ENCODE data around the gene MED15. TPM values are rescaled to one million over a fixed set of nuclear protein-coding genes. Genes with fewer than 3 reads are reported as not detected.
"Not testable (repeated sequence)": the region's sequence is repeated elsewhere in the genome, so short reads cannot be mapped to it uniquely, and the experiment has no call there.

The MED15 gene
- polyA plus RNA-seq, 5 donors = 38.1 to 62.5 (median 50.7) TPM

- not testable (repeated sequence) for DNase-seq
Observed at GRCh38 chr22:20508067-20508755, 801 bp downstream of the MED15 start.

- DNase-seq = no peak
Observed at GRCh38 chr22:20508815-20509271, 1.4 kb downstream of the MED15 start.

- DNase-seq = peak; percentile 72 to 75
Observed at GRCh38 chr22:20509344-20510047, 2.1 kb downstream of the MED15 start.

DNA sequence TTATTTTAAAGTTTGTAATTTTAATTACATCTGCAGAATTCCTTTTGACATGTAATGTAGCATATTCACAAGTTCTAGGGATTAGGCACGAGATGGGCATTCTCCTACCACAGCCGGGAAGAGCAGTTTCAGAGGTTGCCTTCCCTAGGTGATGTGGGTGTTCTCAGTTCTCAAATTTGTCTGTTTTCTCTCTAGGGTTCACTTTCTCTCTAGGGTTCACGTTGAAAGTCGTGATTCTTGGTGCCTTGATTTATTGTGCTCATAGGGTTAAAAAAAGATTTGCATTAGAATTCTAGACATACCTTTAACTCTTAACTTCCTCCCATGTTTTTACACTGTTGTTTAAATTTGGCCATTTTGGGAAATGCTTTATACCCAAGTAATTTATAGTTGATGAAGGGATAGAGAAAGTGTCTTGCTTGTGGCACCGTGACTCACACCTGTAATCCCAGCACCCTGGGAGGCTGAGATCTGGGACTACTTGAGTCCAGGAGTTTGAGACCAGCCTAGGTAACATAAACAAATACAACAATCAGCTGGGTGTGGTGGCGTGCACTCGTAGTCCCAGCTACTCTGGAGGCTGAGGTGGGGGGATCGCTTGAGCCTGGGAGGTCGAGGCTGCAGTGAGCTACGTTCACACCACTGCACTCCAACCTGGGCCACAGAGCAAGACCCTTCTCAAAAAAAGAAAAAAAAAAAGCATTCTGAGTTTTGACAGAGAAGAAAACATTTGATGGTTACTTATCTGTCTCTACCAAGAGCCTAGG is 3.6 kb downstream of the MED15 start:
- DNase-seq = no peak

GRCh38 chr22:20511578-20512229 is 4.3 kb downstream of the MED15 start:
- no peak for DNase-seq

DNA sequence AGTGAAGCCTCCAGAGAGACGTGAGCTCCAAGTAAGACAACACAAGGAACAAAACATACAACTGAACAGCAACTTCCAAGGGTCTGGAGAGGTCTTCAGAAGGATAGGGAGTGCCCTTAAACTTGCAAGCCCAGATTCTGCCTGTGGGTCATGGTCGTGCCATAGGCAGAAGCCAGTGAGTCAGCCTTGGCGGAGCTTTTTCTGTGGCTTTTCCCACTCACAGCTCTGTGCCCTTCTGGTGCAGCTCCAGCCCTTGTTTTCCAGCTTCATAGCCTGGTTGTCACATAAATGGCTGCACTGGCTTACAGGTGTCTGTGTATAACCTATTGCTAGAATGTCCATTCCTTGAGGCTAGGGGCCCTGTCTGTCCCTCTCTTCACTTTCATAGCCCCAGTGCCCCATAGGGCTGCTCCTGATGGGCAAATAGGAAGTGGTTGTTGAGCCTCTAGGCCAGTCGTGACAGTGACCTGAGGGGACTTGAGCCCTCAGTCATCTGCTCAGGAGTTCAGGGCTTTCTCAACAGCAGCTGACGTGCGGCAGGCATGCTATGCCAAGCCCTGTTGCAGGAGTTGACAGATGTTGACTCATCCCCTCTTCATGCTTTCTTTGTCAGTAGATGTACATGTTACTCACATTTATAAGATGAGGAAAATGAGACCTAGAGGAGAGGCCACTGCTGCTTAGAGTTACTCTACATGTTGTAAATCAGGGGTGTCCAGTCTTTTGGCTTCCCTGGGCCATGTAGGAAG is 7.4 kb downstream of the MED15 start:
- DNase-seq = no peak

DNA sequence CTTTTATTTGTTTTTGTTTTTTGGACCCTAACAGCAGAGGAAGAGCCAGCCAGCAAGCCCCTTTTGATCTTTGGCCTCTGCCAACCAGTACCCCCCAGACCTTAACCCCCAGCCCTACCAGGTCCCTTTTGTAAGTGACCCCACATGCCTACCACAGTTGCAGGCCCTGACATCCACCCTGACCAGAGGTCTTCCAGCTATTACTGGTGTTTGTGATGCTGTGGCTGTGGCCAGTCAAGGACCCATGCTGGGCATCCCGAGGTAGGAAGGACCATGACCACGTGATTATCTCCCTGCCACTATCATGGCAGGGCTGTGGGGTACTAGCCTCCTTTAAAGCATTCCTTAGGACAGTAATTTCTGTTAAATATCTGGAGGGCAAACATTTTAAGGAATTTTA is 9.0 kb downstream of the MED15 start:
- DNase-seq = no peak

DNA sequence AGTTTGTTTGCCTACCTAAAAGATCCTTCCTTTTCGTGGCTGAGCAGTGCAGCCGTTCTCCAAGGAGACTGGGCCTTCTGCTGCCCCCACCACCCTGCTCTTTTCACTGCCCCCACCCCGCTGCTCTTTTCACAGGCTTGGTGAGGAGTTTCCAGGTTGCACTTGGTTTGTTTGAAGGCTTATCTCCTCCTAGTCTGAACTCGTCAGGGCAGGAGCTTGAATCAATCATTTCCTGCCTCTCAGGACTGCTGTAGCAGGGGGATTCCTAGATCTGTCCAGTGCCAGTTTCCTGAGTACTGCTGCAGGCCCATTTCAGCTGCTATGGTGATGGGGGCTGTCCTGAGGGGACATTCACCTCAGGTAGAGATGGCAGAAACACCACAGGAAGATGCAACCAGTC is 10.0 kb downstream of the MED15 start:
- no peak for DNase-seq

- no peak for DNase-seq
Observed at GRCh38 chr22:20517841-20518592, 10.6 kb downstream of the MED15 start.

GRCh38 chr22:20519558-20519957 is 12.1 kb downstream of the MED15 start:
- DNase-seq = no peak

- DNase-seq = no peak
Observed at GRCh38 chr22:20520093-20520511, 12.7 kb downstream of the MED15 start.

GRCh38 chr22:20522134-20523004 is 15.0 kb downstream of the MED15 start:
- DNase-seq = no peak

DNA sequence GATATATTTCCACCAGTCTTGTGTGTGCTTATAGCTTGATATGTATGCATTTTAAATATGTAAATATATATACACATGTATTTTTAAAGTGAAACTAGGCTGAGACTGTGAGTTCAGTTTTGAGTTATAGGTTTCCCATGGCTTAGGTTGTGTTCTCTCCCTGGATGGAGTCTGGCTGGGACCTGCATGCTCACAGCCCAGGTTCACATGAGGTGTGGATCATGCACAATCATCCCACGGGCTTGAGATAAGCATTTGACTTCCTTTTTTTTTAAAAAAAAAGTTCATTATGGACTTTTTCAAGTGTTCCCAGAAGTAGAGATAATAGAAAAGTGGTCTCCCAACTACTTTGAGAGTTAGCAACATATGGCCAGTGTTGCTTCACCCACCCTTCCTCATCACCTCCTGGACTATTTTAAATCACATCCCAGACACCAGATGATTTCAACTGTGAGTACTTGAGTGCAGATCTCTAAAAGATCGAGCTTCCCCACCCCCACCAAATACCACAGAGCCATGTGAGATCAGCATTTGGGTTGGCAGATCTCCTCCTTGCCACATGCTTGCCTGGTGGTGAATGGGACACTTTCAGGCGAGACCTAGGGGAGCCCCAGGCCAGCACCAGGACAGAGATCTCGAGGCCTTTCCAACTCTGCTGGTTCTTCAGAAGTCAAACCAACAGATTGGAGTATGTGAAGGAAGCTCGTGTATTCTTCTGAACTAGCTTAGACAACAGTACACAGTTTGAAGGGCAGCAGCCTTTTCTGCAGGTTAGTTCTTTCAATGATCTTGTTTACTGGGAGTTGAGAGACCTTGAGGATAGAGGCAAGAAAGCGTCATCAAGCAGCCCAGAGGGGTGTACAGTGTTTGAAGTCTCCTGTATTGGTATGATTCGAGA is 15.9 kb downstream of the MED15 start:
- DNase-seq = no peak

DNA sequence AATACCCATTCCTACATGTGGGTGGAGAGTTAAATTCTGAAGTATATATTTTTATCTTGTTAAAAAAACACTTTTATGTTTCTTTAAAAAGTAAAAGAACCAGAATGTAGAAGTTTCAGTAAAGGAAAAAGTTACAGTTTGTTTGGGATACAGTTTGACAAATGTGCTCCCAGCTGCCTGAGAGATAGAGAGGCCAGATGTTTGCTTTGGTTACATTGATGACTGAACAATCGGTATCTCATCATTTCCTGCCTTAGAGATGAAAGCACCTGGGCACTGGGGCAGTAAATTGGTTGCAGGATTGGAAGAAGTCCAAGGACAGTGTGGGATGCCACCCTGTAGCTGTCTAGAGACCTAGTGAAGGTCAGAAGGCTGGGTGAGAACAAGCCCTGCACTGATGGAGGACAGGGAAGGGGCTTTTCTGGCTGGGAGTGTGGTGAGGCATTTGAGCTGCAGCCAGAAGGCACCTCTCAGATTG is 16.6 kb downstream of the MED15 start:
- no peak for DNase-seq

DNA sequence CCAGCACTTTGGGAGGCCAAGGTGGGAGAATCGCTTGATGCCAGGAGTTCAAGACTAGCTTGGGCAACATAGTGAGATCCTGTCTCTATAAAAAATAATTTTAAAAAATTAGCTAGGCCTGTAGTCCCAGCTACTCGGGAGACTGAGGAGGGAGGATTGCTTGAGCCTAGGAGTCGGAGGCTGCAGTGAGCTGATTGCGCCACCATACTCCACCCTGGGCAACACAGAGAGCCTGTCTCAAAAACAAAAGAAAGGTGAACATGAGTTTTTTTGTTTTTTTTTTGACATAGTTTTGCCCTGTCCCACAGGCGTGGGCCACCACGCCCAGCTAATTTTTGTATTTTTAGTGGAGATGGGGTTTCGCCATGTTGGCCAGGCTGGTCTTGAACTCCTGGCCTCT is 17.6 kb downstream of the MED15 start:
- no peak for DNase-seq

GRCh38 chr22:20526305-20526627 is 18.9 kb downstream of the MED15 start:
- no peak for DNase-seq

GRCh38 chr22:20526628-20527355 is 19.4 kb downstream of the MED15 start:
- no peak for DNase-seq
